GM12878 (cell line): ENCODE results near the gene CPT1C. TPM values are rescaled to one million over a fixed set of nuclear protein-coding genes. Genes with fewer than 3 reads are reported as not detected.

Source experiments
- ATAC-seq: fragments of 200-7000 bp; cut with Tn5 transposase; 3 replicates; pipeline ENCODE4 v1.9.1; 2020; ENCODE audit warnings: mild to moderate bottlenecking, moderate library complexity
- BruUV-seq: library from RNA; stranded (reverse); fragments of 400-500 nt; replicated peaks from 2 replicates; lab custom pipeline; 2021; lab: Mats Ljungman, UMichigan
- CTCF ChIA-PET: fragments of 300-600 bp; sonication (Branson Sonifier 250); formaldehyde crosslinking; extraction: SDS; loops from one replicate; lab custom pipeline; 2021; ENCODE audit warnings: inconsistent platforms; lab: Yijun Ruan, JAX
- POLR2A ChIA-PET: fragments of 350-600 bp; formaldehyde crosslinking; extraction: SDS; loops from one replicate; lab custom pipeline; 2021; ENCODE audit warnings: inconsistent platforms; lab: Charles Lee
- RAD21 ChIA-PET: fragments of 300-600 bp; sonication (Branson Sonifier 250); formaldehyde crosslinking; loops from one replicate; lab custom pipeline; 2023; ENCODE audit warnings: antibody characterized with exemption; ENCODE audit not compliant: unreplicated experiment; lab: Charles Lee
- SMC1A ChIA-PET: fragments of 300-600 bp; sonication (Branson Sonifier 250); formaldehyde crosslinking; loops from one replicate; lab custom pipeline; 2023; ENCODE audit not compliant: unreplicated experiment, uncharacterized antibody; lab: Charles Lee
- DNase-seq: peaks from one replicate; pipeline ENCODE4 v3.0.0-alpha.2; 2011; ENCODE audit warnings: low read depth, low spot score
- FAIRE-seq: peaks from 3 replicates; lab custom pipeline; 2011; peaks lifted over from hg19 to GRCh38; lab: Jason Lieb, UNC
- H2AFZ ChIP-seq: 2 replicates; pipeline ENCODE4 v1.6.0; 2011; ENCODE audit warnings: low read depth, low read length, control low read depth; ENCODE audit not compliant: control insufficient read depth
- H3K27ac ChIP-seq: 2 replicates; pipeline ENCODE4 v1.5.1; 2011; ENCODE audit warnings: control low read depth; ENCODE audit not compliant: control insufficient read depth, insufficient read depth
- H3K27me3 ChIP-seq, 2 experiments: replicated peaks in 1 of 2; 2 replicates each; pipeline versions ENCODE4 v1.6.0 to v1.6.1; 2011; ENCODE audit warnings: low read length in 1 of 2; ENCODE audit not compliant: control insufficient read depth in 2 of 2, insufficient read depth in 2 of 2
- H3K36me3 ChIP-seq, 2 experiments: 2 replicates each; pipeline ENCODE4 v1.5.1; 2011; ENCODE audit warnings: low read length in 1 of 2; ENCODE audit not compliant: control insufficient read depth in 2 of 2, insufficient read depth in 2 of 2
- H3K4me1 ChIP-seq: 2 replicates; pipeline ENCODE4 v1.6.1; 2011; ENCODE audit warnings: mild to moderate bottlenecking, low read length, moderate library complexity, mixed read lengths; ENCODE audit not compliant: control insufficient read depth, insufficient read depth
- H3K4me2 ChIP-seq: 2 replicates; pipeline ENCODE4 v1.6.0; 2011; ENCODE audit warnings: control low read depth; ENCODE audit not compliant: control insufficient read depth, insufficient read depth
- H3K4me3 ChIP-seq: fragments of 200-600 bp; sonication (generic); 2 replicates; pipeline ENCODE4 v1.5.1; 2016
- H3K79me2 ChIP-seq: 2 replicates; pipeline ENCODE4 v1.6.0; 2011; ENCODE audit warnings: low read length; ENCODE audit not compliant: control insufficient read depth, insufficient read depth
- H3K9ac ChIP-seq: 2 replicates; pipeline ENCODE4 v1.8.0; 2011; ENCODE audit warnings: low read length, control low read depth, mixed read lengths; ENCODE audit not compliant: control insufficient read depth, insufficient read depth
- H3K9me3 ChIP-seq: replicated peaks from 3 replicates; pipeline ENCODE4 v1.5.1; 2011; ENCODE audit warnings: mild to moderate bottlenecking, low read length; ENCODE audit not compliant: control insufficient read depth, insufficient read depth
- H4K20me1 ChIP-seq: 2 replicates; pipeline ENCODE4 v1.6.0; 2011; ENCODE audit not compliant: control insufficient read depth, insufficient read depth
- CEBPB ChIP-seq, 2 experiments: fragments of 150-350 bp in 1 of 2; IDR thresholded peaks; 2 replicates each; pipeline ENCODE4 v1.6.1; 2012 to 2014; ENCODE audit warnings: low read depth in 2 of 2, low read length in 2 of 2, borderline replicate concordance in 1 of 2, inconsistent platforms in 1 of 2
- CHD4 ChIP-seq: fragments of 200-600 bp; sonication (generic); IDR thresholded peaks from 2 replicates; pipeline ENCODE4 v1.6.1; 2016; ENCODE audit warnings: mild to moderate bottlenecking
- MEF2A ChIP-seq: IDR thresholded peaks from 2 replicates; pipeline ENCODE4 v1.6.1; 2011; ENCODE audit warnings: low read depth, mild to moderate bottlenecking, low read length, moderate library complexity; ENCODE audit not compliant: insufficient read depth
- POLR2A ChIP-seq: IDR thresholded peaks from 2 replicates; pipeline ENCODE4 v1.6.1; 2011; ENCODE audit warnings: low read depth, mild to moderate bottlenecking, low read length
- SIN3A ChIP-seq: IDR thresholded peaks from 2 replicates; pipeline ENCODE4 v1.6.1; 2012; ENCODE audit warnings: low read depth, low read length, improper control_type of control experiment
- WGBS: methylation state at CpG from one replicate; pipeline ENCODE4 v1.1.6; 2016; ENCODE audit warnings: low lambda C conversion rate; ENCODE audit not compliant: insufficient replicate concordance, insufficient coverage; ENCODE audit errors: missing lambda C conversion rate; 5-methylcytosine and 5-hydroxymethylcytosine counted together
- in situ Hi-C: fragments of 300-500 bp; cut with MboI; formaldehyde crosslinking; loops from 9 replicates; pipeline ENCODE4 v1.14.3; 2018; ENCODE audit warnings: mixed read lengths
- intact Hi-C: fragments of 100-400 bp; cut with micrococcal nuclease; formaldehyde crosslinking; loops from one replicate; pipeline ENCODE4 v1.14.2; 2022; ENCODE audit not compliant: unreplicated experiment
- polyA plus RNA-seq, 11 experiments: library from polyadenylated mRNA; depleted of rRNA in 4 of 11; unstranded in 6 of 11; stranded (reverse) in 5 of 11; fragments of >200 nt; fragmentation: Nextera tagmentation in 4 of 11; fragmentation: Illumina TruSeq in 1 of 11; extraction: Ambion mirVana in 4 of 11; extraction: Trizol in 1 of 11; gene quantifications; 1 replicate in 1 of 11; 2 replicates in 10 of 11; pipeline versions ENCODE4 v1.2.1 to v1.2.3, GENCODE V29; 2011 to 2016; ENCODE audit warnings: inconsistent platforms in 2 of 11, missing spikeins in 2 of 11, low read depth in 1 of 11
- total RNA-seq, 4 experiments: library from RNA; depleted of rRNA in 3 of 4; stranded (reverse); fragments of >200 nt in 3 of 4; fragmentation: Illumina TruSeq in 1 of 4; extraction: Trizol in 1 of 4; gene quantifications; 2 replicates each; pipeline versions ENCODE4 v1.2.1 to v1.2.3, GENCODE V29; 2013 to 2021
- TF ChIP-seq, protein P1 (sequence below): fragments of 450-650 bp; IDR thresholded peaks from 2 replicates; pipeline ENCODE4 v1.6.1; 2014; ENCODE audit warnings: mild to moderate bottlenecking

The CPT1C gene
- total and polyA plus RNA-seq, 10 of the 15 experiments (the other 5 are each of a cell fraction or from before 2014, with no cell fraction given) = 0.04 to 0.56 (median 0.21) TPM; not detected in 3

DNA sequence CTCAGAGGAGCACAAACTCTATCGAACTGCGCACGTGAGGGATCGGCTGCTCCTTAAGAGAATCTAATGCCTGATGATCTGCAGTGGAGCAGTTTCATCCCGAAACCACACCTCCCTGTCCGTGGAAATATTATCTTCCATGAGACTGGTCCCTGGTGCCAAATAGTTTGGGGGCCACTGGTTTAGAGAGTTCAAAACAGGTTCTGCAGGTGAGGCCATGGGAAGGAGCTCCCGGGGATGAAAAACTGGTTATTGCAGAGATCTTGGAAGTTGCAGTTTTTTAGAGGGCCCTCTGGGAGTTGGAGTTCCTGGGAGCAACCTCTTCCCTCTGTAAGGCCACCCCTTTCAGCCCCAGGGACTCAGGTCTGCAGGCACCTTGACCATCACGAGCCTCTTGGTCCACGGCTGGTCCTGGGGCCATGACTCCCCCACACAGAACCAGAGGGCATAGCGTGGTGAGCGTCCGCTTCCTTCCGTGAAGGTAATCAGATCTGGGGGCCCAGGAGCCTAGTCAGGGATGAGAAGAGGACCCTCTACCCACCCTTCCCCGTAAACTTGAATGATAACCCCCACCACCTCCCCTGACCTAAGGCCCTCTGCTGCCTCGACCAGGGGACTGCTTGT, 30.5 kb upstream of the CPT1C start (continued):
- TF ChIP-seq CEBPB (IDR thresholded peaks at IDR 0.05; ENCODE audit: borderline replicate concordance in 1 of 2, low read depth in 2 of 2, low read length in 2 of 2) (no peak), SIN3A (no peak), MEF2A (no peak)

DNA sequence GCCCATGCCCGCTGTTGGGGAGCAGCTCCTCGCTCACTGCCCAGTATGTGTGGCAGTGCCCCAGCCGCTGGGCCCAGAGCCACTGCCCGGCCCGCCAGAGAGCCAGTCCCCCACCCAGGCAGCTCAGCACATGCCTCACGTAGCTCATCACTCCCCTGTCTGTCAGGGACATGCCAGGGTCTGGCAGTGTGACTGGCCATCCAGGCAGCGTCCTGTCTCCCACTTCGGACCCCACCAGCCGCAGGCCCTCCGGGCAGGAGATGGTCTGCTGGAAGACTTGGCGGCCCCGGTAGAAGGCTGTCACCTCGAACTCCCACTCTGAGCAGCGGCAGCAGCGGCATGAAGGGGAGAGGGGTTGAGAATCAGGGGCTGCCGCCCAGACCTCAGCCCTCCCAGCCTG, 28.9 kb upstream of the CPT1C start:
- Histone ChIP-seq H3K4me3 (no peak overlapping the region), H3K79me2 (peaks cover 36% of the 10 kb centered on the region), H3K9me3 (no peaks in the 10 kb centered on the region), H3K27me3 (no peaks in the 10 kb centered on the region), H3K27ac (no peak overlapping the region), H3K4me1 (peaks cover 14% of the 10 kb centered on the region), H3K9ac (no peak overlapping the region), H4K20me1 (peaks cover 4% of the 10 kb centered on the region), H2AFZ (no peak overlapping the region), H3K4me2 (no peak overlapping the region), H3K36me3 (peaks cover 12 to 35% of the 10 kb centered on the region in 2 experiments)
- no peak for FAIRE-seq
- CTCF ChIA-PET = interaction anchor here (1.1 kb wide), 1 partner anchor 10 kb away, joined by 4 read pairs; no protein-coding TSS in a partner anchor
- SMC1A ChIA-PET = interaction anchor here (2.0 kb wide), 1 partner anchor 18 kb away, joined by 4 read pairs; no protein-coding TSS in a partner anchor
- in situ Hi-C loops (no loop called here), intact Hi-C loops (no loop called here)
- 97% methylated on average over 16 of the region's 16 CpGs for WGBS
- TF ChIP-seq CHD4 (no peak), POLR2A (peak; percentile 30; the same call in 1 of the 2 replicates)
- TF ChIP-seq, protein P1, sequence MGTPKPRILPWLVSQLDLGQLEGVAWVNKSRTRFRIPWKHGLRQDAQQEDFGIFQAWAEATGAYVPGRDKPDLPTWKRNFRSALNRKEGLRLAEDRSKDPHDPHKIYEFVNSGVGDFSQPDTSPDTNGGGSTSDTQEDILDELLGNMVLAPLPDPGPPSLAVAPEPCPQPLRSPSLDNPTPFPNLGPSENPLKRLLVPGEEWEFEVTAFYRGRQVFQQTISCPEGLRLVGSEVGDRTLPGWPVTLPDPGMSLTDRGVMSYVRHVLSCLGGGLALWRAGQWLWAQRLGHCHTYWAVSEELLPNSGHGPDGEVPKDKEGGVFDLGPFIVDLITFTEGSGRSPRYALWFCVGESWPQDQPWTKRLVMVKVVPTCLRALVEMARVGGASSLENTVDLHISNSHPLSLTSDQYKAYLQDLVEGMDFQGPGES = no peak
- no peak for ATAC-seq
- BruUV-seq = no TSS peak
- POLR2A ChIA-PET = interaction anchor here (1.2 kb wide), 1 partner anchor 14 kb away, joined by 5 read pairs; the partner anchor contains the start of gene PRMT1
- RAD21 ChIA-PET = no interaction called here
- no peak for DNase-seq
